Fibroblast of peridontal ligament (primary cell): ENCODE results near the gene IVNS1ABP.
"Not testable (repeated sequence)": the region's sequence is repeated elsewhere in the genome, so short reads cannot be mapped to it uniquely, and the experiment has no call there.

ENCODE experiments used
- DNase-seq: peaks from one replicate; pipeline ENCODE4 v3.0.0-alpha.2; 2010; ENCODE audit errors: extremely low read depth

Gene IVNS1ABP

DNA sequence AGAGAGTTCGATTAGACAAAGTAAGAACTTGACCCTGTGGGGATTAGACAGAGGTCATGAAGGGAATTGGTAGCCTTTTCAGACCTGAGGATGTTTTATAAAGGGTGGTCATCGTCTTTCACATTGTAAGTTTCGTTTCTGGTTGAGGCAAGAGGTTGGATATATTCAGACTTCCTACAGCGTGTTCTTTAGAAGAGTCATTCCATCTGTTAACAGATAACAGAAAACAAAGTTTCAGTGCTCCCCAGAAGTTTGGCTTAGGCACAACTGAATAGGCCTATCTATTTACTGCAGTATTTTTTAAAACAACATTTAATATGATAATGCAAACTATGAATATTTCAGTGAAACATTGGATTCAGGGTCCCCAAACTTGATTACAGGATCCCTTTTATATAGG lies 17.1 kb upstream of the IVNS1ABP start:
- no peak for DNase-seq

DNA sequence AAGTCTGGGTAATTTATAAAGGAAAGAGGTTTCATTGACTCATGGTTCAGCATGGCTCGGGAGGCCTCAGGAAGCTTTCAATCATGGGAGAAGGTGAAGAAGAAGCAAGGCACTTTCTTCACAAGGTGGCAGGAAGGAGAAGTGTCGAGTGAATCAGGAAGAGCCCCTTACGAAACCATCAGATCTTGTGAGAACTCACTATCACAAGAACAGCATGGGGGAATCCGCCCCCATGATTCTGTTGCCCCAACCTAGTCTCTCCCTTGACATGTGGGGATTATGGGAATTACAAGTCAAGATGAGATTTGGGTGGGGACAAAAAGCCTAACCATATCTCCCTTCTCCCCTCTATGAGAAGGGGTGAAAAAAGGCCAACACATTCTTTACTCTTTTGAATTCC lies 11.2 kb upstream of the IVNS1ABP start:
- no peak for DNase-seq

DNA sequence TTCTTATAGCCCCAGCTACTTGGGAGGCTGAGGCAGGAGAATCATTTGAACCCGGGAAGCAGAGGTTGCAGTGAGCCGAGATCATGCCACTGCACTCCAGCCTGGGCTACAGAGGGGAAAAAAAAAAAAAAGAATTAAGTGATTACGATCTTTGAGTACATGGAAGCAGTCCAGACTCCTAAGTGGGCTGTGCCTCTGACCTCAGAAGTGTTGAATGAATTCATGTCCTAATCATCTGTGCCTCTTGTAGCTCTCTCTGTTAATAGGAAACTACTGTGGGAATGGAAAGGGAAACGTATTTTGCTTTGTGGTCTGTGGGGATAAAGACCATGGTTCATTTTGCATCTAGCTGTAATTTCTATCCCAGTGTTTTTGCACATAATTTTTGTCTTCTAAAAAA lies 8.4 kb upstream of the IVNS1ABP start:
- DNase-seq = no peak

DNA sequence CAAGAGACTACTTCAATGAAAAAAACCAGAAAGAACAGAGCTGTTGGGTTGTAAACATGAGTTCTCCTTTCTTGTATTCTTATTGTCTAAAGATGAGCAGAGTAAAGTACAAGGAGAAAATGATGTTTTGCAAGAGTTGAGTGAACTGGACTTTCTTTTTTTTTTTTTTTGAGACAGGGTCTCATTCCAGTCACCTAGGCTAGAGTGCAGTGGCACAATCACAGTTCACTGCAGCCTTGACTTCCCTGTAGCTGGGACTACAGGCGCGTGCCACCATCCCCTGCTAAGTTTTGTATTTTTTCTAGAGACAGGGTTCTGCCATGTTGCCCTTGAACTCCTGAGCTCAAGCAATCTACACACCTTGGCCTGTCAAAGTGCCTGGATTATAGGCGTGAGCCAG lies 7.1 kb upstream of the IVNS1ABP start:
- no peak for DNase-seq

DNA sequence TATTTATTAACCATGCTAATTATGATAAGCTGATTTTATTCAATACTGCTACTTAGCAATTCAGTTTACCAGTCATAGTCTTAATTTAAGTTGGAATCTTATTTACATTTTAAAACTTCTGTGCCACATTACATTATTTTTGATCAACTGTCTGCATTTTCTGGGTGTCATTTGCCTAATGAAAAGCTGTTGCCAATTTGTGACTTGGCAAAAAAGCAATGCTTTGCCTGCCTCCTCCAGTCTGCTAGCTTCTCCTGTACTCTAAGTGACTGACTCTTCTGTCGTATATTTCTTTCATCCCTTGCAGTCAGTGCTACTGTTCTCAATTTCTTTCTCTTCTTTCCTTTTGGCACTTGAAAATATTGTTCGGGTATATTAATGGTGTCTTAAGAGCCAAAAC lies 5.6 kb upstream of the IVNS1ABP start:
- no peak for DNase-seq

DNA sequence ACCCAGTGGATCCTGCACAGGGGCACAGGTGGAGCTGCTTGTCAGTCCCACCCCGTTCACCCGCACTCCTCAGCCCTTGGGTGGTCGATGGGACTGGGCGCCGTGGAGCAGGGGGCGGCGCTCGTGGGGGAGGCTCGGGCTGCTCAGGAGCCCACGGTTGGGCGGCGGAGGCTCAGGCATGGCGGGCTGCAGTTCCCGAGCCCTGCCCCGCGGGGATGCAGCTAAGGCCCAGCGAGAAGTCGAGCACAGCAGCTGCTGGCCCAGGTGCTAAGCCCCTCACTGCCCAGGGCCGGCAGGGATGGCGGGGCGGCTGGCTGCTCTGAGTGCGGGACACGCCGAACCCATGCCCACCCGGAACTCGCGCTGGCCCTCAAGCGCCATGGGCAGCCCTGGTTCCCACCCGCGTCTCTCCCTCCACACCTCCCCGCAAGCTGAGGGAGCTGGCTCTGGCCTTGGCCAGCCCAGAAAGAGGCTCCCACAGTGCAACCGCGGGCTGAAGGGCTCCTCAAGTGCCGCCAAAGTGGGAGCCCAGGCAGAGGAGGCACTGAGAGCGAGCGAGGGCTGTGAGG lies 4.7 kb upstream of the IVNS1ABP start:
- DNase-seq = not testable (repeated sequence)

DNA sequence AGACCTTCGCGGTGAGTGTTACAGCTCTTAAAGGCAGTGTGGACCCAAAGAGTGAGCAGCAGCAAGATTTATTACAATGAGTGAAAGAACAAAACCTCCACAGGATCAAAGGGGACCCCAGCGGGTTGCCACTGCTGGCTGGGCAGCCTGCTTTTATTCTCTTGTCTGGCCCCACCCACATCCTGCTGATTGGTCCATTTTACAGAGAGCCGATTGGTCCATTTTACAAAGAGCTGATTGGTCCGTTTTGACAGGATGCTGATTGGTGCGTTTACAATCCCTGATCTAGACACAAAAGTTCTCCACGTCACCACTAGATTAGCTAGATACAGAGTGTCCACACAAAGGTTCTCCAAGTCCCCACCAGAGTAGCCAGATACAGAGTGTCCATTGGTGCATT lies 4.1 kb upstream of the IVNS1ABP start:
- not testable (repeated sequence) for DNase-seq

DNA sequence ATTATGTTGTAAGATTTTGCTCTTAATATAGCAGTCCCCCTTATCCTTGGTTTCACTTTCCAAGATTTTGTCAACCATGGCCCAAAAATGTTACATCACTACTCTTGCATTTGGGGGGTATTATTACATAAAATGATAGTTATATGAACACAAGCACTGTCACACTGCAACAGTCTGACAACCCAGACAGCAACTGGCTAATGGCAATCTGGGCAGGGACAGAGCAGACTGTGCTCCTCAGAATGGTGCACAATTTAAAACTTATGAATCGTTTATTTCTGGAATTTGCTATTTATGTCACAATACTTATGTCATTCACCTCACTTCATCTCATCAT lies 2.1 kb upstream of the IVNS1ABP start:
- DNase-seq = no peak

DNA sequence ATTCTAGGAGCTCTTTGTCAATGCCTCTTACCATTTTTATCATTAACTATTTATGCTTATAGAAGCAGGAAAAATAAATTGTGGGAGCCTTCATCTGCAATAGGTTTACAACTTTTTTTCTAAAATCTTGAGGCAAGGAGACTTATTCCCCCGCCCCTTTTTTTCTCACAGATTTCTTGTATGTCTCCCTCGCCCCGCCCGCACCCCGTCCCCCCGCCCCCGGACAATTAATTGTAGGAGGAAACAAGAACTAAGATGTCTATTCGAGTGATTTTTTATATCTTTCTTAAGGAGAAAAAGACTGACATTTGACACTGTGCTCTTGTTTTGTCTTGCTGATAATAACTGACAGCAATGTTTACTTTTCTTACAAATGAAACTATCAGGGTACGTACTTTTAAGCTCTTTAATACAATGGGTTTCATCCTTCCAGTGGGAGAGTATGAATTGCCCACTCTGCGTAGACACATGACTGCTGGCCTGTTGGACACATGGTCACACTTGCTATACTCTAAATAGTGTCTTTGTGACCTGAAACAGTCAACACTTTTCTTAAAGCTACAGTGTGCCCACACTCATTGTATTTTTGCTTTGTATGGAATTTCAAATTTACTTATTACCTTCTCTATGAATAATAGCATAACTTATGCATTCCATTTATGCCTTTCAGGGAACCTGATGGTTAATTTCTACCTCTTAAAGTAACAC lies 1.5 kb upstream of the IVNS1ABP start:
- no peak for DNase-seq

DNA sequence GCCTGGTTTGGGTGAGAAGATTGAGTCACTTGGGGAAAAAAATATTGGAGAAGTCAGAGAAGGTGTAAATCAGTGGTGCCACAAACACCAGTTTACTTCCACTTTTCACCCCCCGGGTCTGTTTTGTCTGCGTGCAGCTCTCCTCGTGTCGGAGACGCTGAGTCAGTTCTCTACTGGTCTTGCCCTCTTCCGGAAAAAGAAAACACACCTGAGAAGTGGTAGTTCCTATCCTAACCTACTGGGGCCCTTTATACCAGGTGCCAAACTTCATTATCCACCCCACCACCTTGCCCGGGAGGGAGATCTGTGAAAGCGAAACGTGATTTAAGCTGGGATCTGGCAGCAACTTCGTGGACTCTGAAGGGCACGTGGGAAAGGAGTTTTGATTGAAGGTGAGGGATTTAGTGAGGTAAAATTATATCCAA lies 855 bp upstream of the IVNS1ABP start:
- DNase-seq = no peak

DNA sequence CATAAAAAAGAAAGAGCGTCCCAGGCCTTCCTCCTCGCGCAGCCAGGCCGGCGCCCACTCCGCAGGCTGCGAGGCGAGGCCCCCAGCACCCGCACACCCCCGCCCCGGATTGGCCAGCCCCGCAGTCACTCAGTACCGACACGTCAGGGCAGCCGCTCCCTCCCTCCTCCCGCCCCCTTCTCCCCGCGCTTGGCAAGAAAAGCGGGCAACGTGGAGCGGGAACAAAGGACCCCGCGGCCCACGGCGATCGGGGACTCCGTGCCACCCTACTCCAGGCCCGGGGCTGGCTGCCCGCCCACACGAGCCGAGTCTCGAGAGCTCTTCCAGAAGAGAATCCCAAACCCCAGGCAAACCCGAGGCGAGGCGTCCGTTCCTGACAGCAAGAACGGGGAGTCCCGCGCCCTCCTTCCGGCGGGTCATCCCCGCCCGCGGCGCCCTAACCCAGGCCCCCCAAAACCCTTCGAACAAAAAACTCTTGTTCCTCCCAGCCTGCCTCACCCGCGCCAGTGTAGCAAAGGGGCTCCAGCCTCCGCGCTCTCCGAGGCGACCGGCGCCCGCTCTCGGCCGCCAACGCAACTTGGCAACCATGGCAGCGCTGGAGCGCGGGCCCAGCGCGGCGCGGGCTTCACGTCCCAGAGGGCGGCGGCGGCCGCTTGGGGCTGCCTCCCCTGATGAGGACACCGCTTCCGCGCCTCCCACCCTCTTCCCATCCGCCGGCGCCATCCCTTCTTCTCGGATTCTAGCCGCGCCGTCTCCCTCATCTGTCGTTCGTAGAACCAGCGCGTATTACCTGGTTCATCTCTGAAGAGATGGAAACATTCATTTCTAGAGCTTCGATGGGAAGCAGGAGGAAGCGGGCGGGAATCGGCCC lies 645 bp downstream of the IVNS1ABP start:
- DNase-seq = peak; percentile 85

DNA sequence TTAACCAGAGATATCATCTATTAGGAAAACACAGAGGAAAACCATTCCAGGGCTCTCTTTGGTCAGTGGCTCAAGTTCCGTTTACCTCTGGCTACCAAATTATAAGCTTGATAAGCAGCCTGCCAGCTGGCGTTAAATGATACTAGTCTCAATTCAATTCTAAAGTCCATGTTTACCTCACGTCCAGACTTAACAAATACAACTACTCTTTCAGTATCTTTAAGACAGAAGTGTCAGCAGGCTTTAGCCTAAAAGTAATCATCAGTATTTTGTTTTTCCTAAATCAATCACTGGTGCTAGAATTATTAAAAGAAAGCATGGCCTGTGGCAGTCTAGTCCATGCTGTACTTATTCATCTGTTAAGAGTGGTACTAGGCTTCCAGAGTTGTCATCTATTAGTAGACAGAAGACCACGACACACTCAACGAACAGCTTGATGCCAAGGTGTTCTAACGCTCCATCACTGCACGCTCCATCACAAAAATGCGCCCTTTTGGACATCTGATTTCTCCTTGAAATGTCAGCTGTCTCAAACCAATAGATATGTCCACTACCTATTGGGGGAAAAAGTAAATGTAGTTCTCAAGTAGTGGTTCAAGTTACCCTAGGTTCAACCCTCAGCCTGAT lies 1.5 kb downstream of the IVNS1ABP start:
- DNase-seq = no peak

DNA sequence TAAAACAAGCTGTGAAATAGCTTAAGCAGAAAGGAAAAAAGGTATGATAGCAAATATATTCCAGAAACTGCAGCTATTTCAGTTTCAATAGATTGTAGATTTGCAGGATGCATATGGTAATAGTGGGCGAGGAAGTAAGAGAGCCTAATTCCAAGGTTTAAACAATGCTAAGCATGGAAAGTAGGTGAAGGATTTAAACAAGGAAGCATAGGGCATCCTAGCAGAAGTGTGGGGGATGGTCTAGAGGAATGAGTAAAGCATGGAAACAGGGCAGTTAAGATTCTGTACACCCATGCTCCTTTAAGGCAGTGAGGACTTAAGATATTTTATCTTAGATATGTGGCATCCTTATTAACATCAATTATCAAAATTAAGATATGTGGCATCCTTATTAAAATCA lies 2.6 kb downstream of the IVNS1ABP start:
- no peak for DNase-seq

DNA sequence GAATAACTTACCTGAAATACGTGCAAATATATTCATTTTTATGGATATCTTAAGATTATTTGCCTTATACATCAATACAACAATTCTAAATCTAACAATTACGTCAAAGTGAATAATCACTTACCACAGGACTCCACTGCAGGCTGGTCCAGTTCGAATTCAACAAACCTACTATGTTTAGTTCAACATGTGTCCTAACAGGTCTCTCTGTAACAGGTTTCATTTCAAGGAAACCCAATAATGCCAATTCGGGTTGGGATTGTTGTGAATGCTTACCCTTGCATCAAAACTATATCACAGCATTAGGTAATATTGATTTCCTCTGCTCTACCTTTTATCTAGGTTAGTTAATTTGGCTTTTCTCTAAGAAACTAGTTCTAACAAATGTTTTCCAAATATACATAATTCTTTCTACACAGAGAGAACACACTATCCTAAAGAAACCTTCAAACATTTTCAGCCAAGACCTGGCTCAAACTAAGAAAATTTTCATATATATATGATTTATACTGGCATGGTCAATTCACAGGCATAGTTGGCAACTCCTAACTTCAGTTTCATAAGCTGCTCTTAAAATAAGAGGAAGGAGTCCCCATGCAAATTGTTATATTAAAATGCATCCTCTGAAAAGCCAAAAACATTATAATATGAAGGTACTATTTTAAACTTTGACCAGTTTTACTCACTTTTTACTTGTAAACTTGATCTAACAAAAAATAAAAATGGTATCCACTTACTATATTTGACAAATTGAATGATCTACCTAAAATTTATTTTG lies 4.5 kb downstream of the IVNS1ABP start:
- DNase-seq = no peak

DNA sequence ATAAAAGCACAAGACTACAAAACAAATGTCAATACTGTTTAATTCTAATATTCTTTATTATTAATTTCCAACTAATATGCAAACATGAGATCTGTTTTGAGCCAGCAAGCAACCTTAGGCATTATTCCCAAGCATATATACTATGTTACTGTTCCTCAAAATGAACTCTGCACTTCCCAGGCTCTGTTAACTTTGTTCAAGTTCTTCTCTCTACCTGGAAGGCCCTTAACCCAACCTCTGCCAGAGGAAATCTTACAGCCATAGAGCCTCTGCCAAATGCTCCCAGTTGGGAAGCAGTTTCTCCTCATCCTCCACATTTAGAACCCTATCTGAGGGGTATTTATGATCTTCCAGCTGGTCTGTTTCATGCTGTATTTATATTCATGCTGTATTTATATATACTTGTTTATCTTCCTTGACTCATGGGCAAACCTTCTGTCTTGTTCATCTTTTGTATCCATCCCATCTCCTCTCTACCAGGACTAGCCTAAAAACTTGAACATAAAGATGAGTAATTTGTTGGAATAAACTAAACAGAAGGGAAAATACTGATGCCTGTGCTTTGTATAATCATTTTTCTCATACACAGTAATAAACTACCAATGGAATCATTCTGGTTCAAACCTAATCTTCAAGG lies 5.3 kb downstream of the IVNS1ABP start:
- no peak for DNase-seq

DNA sequence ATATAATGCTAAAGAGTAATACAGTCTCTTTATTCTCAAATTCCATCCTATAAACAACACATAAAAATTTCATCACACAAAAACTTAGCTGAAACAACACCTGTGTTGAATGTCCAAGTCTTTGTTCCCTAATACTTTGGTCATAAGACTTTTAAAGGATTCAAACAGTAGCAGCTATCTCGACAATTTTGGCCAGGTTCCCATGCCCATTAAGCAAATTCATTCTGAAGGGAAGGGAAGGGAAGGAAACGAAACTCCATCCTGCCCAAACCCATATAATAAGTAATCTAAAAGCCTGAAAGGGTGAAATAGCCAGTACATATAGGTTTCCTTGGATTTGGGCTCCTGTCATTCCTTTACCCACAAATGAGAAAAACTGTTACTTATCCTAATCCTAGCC lies 7.5 kb downstream of the IVNS1ABP start:
- no peak for DNase-seq

DNA sequence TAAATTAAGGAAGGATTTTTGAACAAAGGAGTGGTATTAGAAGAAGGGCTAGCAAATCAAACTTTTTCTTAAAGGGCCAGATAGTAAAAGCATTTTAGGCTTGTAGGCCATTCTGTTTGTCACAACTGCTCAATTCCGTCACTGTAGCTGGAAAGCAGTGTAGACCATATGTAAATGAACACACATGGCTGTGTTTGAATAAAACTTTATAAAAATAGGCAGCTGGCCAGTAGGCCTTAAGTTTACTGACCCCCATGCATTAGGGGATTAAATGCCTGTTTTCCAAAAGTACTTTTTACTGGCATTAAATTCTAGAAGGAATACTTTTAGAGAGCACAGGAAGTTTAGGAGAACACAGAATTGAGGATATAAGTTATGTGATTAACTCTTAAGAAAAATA lies 8.9 kb downstream of the IVNS1ABP start:
- no peak for DNase-seq

DNA sequence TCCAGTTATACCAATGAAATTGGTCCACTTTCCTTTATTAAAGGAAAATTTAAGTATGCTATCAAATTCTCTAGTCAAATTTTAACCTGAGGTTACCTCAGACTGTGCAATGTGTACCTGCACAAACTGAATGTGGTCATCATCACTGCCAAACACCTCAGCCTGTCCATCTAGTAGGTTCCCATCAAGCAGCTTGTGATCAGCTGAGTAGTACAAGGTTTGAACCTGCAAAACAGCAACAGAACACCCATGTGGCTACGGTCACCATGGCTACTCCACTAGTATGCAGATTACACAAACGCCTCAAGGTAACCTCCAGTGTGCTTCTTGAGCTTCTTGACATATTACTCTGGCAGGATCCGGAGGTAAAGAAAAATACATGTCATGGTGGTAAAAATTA lies 11.6 kb downstream of the IVNS1ABP start:
- DNase-seq = no peak

DNA sequence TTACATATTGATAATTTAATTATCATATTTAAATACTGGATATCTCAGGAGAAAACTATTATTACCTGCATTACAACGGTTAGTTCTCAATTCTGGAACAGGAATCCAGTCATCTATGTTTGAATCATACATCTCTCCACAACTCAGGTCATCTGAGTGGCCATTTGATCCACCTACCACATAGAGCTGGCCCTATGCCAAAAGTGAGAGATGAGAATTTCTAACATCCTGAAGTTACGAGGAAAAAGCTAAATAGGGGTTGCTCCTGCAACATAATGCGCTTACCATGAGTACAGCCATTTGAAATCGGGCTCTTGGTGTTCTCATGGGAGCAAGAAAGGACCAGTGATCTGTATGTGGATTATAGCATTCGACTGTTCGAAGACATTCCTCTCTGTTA lies 16.9 kb downstream of the IVNS1ABP start:
- no peak for DNase-seq

DNA sequence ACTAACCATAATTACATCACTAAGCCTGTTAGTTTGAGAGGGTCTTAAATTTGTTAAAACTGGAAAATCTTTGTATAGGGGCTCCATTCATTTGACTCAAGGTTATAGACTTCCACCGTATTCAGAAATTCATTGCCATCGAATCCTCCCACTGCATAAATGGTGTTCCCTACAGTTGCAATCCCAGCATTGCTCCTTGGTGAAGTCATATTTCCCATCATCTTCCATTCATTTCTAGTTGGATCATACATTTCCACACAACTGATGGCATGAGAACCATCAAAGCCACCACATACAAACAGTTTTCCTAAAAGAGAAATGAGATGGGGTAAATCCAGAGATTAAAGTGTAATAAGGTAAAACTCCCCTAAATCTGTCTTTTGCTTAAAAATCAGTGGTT lies 19.1 kb downstream of the IVNS1ABP start:
- DNase-seq = peak; percentile 35

DNA sequence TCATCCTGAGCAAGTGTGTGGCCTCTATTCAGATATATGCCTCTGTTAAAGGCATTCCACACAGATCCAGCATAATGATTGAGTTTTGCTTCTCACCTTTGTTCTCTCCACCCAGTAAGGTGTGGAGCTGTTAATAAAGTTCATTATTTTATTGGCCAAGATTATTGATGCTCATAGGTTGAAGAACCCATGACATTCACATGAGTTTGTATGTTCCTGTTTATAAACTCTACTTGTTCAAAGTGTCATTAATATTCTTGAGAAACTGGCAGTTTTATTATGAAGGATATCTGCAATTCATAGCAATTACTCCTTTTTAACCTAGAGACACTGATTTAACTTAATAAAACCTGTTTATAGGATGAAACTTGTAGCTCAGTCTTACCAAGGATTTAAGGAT lies 22.0 kb downstream of the IVNS1ABP start:
- no peak for DNase-seq
